Activated CD4-positive, CD25-positive, alpha-beta regulatory T cell treated with anti-CD3 and anti-CD28 coated beads, Interleukin-2, amount 50 U/mL, for 16 hours (primary cell): Measurements from ENCODE around the gene SYF2.
"Not testable (repeated sequence)": the region's sequence is repeated elsewhere in the genome, so short reads cannot be mapped to it uniquely, and the experiment has no call there.

Source experiments
- DNase-seq: peaks from one replicate; pipeline ENCODE4 v3.0.0-alpha.2; 2020; ENCODE audit warnings: low read depth, low spot score

SYF2 gene

DNA sequence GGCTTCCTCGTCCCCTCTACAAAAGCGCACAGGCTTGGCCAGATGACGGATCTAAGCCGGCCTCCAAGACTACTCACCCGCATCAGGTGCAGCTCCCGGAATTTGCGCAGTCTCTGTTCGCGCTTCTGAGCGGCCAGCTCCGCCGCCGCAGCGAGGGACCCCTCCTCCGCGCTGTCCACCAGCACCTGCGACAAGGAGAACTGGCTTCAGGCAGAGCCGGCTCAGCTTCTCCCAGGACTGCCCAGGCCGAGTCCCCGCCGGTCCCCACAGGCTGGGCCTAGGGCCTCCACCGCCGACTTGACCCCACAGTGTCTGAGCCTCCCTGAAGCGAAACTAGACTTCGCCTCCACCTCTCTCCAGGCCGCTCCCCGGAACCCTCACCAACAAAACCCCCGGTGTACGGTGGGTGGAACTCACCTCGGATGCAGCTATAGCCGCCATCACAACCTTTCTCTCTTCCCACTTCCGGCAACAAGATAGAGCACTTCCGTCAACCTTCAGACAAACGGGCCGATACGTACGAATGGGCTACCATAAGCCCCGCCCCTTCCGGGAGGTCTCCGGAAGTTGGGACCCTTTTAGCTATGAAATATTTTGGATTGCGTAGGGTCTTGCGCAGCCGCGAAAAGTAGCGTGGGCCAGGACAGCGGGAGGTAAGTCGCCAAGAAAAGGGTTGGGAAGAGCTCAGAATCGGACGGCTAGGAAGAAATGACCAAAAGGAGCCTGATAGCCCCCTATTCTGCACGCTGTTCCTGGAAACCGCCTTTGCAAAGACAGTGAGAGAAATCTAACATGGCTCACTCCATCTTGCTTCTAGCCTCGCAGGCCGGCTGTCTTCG, at the start of gene SYF2:
Gene SYF2 (minus strand): TSS at position 476 of the 839 bp plus-strand sequence. CDS start 35 bp downstream, at position 441.
- DNase-seq, result peak; percentile 85

DNA sequence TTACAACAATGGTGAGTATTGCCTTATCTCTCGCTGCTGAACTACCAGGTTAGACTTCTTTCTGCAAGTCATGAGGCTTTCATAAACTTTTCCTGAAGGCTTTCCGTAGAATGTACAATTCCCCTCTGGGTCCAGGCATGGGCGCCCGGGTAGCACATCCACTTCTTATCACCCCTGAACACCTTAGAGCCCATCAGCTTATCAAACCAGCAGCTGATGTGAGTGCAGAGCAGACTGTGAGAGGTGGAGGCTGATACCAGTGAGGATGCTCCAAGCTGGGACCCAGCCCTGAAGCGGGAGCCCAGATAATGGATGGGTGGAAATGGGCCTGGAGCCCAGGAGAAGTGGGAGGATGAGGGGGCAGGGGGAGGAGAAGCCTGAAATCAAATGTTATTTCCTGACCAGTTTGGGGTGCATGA, 47.4 kb upstream of the SYF2 start:
- DNase-seq, result not testable (repeated sequence)

DNA sequence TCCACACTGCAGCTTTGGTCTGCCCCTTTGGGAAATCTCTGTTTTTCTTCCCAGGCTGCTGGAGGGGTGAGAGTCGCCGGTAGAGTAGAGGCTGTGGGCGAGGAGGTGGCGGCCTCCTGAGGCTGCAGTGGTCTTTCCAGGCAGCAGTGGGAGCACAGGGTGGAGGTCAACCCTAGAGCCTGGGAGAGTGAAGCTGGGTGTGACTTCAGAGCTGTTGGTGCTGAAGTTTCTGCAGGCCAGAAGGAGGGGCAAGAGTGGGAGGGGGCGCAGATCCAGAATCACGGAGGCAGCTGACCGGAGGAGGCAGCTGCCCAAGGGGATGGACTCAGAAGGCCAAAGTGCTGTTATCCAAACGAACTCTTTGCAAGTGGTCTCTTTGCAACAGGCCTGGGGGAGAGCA, 46.5 kb upstream of the SYF2 start:
- not testable (repeated sequence) for DNase-seq

DNA sequence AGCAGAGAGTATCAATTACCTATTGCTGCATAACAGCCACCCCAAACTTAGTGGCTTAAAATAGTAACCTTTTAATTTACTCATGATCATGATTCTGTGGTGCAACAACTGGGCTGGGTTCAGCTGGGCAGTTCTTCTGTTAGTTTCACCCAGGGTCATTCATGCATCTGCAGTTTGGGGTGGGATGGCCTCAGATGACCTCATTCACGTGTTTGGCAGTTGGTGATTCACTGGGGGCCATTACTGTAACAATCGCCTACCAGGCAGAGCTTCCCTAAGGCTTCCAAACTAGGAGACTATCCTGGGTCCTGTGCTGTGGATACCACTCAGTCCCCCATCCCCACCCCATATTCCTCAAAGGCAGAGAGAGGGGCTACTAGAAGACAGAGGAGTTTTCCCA, 46.1 kb upstream of the SYF2 start:
- not testable (repeated sequence) for DNase-seq

DNA sequence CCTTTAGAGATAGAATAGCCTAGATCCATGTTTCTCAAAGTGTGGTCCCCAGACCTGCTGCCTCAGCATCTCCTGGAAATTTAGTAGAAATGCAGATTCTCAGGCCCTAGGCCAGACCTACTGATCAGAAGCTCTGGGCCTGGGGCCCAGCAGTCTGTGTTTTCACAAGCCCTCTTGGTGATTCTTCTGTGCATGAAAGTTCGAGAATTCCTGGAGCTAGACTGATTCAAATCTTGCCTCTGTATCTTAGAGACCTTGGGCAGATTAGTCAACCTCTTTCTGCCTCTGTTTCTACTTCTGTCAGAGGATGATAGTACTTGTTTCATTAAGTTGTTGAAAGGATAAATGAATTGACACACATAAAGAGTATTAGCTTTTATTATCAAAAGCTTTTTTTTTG, 45.0 kb upstream of the SYF2 start:
- not testable (repeated sequence) for DNase-seq

DNA sequence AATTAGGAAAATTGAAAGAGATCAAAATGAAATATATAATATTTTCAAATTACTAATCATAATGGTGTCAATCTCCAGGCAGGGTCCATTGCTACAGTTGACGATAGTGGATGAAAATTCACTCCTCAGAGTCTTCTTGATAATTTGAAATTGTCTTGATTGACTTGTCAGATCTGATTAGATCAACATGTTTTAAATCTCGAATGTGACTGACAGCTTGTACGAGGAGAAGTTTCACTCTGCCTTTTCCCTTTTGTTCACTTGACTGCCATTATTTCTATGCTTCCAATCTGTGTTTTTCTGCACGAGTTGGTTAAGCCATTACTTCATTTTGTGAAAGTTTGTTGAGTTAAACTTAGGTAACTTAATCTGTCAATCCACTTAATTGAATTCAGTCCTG, 43.3 kb upstream of the SYF2 start:
- DNase-seq, result not testable (repeated sequence)

DNA sequence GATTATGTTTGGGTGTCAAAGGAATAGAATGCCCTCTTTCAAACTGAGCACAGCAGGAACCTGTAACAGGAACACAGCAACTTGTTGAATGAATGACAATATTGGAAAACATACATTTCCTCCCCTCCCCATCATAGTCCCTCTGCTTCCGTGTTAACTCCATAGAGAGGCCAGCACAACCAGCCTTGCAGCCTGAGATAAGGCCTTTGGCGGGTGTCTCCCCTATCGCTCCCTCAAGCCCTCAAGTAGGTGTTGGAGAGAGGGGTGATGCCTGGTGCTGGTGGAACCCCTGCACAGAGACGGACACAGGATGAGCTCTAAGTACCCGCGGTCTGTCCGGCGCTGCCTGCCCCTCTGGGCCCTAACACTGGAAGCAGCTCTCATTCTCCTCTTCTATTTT, 39.9 kb upstream of the SYF2 start, which contains the start of gene RHD:
Gene RHD (plus strand): TSS at position 272 of the 400 bp plus-strand sequence. CDS start 39 bp downstream, at position 311.
- not testable (repeated sequence) for DNase-seq

DNA sequence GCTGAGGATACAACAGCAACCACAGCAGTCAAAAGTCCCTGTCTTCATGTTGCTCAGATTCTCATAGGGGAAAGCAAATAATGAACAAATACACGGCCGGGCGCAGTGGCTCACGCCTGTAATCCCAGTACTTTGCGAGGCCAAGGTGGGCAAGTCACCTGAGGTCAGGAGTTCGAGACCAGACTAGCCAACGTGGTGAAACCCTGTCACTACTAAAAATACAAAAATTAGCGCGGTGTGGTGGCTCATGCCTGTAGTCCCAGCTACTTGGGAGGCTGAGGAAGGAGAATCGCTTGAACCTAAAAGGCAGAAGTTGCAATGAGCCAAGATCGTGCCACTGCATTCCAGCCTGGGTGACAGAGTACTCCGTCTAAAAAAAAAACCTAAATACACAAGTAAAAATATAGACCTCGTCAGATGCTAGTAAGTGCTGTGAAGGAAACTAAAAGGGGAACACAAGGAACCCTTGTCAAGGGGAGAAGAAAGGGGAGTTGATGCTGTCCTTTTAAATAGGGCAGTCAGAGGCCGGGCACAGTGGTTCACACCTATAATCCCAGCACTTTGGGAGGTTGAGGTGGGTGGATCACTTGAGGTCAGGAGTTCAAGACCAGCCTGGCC, 36.0 kb upstream of the SYF2 start:
- not testable (repeated sequence) for DNase-seq

DNA sequence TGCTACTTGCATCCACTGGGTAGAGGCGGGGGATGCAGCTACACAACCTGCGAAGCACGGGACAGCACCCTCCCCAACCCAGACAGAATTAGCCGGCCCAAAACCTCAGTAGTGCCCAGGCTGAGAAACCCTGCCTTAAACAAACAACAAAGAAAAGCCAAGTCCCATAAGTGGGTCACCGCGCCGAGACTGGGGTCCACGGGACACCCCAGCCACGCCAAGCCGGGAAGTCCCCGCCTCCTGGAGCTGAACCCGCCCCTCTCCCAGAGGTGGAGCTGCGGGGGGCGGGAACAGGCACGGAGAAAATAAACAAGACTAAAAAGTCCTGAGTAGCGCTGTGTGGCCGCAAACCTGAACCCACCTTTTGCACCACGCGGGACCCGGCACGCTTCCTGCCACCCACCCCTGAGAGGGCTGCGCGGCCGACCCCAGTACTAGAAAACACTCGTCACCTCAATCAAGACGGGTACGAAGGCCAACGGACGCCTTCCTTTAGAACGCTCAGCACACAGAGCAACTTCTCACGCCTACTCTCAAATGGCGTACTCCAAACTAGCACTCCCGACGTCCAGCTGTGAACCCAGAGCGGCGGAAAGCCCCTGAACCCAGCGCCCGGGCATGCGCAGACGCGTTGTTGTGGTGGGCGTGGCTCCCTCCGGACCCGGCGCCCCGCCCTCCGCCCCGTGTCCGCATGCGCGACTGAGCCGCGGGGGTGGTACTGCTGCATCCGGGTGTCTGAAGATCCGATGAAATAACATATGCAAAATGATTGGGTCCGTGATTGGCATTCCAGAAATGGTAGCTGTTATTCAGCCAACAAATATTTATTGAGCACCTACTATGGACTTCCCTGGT, 35.2 kb upstream of the SYF2 start:
- peak; percentile 84 for DNase-seq

DNA sequence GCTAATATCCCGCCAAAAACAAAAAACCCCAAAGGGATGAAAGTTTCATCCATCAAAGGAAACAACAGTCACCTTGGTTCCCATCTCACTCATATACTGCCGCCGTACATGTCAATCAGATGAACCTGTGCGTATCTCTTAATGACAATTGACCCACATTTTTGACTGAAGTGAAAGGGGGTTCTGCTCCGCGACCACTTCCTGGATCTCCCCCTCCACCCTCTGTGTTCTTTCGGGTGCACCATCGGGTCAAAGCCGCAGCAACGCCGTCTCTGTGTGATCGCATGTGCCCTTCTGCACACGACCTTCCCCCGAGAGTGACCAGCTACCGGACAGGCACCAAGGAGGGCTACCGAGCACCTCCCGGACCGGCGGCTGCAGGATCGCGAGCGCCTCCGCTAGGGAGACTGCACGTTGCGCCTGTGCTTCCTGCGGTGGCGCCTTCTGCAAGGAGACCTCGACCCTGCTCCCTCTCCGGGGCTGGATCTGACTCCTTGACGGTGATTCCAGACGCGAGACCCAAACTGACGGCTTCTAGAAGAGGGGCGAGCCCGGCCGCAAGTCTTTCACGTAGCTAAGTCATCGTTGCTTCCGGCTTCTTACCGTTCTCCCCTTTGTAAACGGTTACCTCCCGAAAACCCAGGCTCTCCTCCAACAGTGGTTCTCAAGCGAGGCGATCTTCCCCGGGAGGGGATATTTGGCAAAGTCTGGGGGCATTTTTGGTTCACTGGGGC, 34.4 kb upstream of the SYF2 start:
- not testable (repeated sequence) for DNase-seq

DNA sequence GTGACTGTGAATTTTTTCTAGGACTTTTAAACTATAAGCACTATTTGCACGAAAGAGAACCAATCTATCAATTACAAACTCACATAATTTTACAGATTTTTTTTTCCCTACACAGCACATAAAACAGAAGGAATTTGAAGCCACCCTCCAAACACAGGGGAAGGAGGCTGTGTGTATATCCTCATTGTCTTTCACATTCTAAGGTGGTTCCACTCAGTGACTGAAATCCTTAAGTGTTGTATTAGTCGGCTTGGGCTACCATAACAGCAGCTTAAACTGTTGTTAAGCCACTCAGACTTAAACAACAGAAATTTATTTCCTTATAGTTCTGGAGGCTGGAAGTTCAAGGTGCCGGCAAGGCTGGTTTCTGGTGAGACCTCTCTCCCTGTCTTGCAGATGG, 28.0 kb upstream of the SYF2 start:
- not testable (repeated sequence) for DNase-seq

DNA sequence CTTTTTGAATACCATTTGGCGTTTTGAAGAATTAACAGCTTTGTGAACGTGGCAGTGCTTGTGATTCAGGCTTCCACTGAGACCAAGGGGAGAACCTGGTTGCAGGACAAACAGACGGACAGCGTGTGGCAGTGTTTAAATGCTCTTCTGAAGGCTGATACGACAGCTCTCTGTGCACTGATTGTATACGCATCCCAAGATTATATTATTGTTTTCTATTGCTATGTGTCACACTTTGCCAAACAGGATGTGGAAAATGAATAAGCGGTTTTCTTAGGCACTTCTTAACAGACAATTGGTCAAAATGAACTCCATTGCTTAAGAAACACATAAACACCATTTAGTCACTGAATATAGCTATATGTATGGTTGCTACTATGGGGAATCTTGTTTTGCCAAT, 27.5 kb upstream of the SYF2 start:
- not testable (repeated sequence) for DNase-seq

DNA sequence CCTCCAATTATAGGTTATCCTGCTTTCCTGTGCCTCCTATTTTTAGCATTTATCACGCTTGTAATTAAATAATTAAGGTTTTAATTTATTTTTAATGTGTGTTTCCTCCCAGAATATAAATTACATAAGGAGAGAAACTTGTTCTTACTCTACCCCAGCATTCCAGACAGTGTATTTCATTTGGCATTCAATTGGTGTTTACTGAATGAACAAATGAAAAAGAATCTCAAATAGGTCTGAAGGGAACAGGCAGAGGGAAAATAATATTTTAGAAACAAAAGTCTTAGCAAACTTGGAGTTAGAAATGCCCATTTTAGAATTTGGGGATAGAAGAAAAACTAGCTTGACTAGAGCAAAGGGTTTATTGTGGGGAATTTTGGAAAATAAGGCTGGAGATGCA, 24.9 kb upstream of the SYF2 start:
- no peak for DNase-seq

DNA sequence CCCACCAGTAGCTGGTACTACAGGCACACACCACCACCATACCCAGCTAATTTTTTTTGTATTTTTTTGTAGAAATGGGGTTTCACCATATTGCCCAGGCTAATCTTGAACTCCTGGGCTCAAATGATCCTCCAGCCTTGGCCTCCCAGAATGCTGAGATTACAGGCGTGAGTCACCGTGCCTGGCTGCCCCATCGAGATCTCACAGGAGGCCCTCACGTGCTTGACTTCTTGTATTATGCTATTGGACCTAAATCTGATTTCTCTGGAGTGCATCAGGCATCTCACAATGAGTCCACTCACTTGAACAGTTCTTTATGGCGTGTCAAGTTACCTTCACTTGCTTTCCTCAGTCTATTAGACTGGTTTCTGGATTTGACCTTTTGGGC, 24.3 kb upstream of the SYF2 start:
- DNase-seq, result no peak

DNA sequence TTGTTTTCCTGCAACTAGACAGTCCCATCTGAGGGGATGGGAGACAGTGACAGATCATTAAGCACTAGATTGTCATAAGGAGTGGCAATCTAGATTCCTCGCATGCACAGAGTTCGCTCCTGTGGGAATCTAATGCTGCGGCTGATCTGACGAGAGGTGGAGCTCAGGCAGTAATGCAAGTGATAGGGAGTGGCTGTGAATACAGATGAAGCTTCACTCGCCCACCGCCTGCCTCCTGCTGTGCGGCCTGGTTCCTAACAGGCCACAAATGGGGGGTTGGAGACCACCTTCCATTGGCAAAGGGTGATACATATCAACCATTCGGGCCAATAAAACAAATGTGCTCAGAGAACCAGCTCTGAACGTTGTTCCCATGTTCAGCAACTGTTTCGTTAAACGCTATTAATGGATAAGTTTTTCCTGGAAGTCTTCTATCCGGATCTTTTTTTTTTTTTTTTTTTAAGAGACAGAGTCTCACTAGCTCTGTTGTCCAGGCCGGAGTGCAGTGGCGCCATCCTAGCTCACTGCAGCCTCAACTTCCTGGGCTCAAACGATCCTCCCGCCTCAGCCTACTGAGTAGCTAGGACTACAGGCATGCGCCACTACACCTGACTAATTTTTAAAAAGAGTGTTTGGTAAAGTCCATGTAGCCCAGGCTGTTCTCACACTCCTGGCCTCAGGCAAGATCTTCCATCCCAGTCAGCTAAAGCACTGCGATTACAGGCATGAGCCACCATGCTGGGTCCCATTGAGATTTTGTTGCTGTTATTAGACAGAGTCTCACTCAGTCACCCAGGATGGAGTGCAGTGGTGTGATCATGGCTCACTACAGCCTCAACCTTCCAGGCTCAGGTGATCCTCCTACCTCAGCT, 23.6 kb upstream of the SYF2 start:
- no peak for DNase-seq

DNA sequence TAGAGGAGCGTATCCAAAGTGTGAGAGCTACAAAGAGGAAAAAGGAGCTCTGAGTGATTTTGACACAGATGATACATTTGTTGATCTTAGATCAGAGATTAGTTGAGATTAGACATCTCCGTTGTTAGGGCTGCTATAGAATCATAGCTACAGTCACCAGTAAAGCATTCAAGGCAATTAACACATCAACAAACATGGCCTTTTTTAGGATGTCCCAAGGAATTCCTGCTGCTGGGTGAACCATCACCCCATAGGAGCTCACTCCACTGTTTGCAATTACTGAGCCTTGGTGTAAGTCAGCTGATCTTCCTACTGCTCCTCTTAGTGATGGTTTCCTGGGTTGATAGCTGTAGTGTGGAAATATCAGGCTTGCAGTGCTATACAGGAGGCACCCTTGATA, 21.6 kb upstream of the SYF2 start:
- no peak for DNase-seq

DNA sequence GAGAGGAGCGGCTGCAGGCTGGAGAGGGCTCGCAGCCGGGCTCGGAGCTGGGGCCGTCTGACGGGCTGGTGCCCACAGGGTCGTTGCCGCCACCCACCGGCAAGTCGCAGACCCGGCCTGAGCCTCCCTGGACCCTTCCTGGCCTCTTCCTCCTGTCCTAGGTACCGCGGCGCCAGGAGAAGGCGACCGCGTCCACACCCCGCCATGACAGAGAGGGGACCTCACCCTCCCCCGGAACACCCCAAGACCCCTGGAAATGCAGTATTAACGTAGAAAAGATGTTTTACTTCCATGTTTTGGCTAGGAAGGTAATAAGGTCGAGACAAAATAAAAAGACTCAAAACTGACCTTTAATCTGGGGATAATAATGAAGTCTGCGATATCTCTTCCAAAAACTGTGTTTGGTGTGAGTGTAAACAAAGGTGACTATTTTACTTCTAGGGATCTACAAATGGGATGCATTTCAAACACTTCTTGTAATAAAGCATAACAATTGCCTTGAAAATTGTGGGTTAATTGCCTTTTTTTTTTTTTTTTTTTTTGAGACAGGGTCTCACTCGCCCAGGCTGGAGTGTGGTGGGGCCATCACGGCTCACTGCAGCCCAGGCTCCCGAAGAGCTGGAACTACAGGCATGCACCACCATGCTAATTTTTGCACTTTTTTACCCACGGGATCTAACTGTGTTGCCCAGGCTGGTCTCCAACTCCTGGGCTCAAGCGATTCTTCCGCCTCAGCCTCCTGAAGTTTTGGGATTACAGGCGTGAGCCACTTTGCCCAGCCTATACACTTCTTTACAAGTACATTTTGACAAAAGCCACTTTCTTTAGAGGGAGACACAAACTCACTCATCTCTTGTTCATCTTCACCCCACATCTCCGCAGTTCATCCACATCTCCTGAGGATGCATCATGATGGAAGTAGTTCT, 15.8 kb upstream of the SYF2 start:
- DNase-seq, result no peak

DNA sequence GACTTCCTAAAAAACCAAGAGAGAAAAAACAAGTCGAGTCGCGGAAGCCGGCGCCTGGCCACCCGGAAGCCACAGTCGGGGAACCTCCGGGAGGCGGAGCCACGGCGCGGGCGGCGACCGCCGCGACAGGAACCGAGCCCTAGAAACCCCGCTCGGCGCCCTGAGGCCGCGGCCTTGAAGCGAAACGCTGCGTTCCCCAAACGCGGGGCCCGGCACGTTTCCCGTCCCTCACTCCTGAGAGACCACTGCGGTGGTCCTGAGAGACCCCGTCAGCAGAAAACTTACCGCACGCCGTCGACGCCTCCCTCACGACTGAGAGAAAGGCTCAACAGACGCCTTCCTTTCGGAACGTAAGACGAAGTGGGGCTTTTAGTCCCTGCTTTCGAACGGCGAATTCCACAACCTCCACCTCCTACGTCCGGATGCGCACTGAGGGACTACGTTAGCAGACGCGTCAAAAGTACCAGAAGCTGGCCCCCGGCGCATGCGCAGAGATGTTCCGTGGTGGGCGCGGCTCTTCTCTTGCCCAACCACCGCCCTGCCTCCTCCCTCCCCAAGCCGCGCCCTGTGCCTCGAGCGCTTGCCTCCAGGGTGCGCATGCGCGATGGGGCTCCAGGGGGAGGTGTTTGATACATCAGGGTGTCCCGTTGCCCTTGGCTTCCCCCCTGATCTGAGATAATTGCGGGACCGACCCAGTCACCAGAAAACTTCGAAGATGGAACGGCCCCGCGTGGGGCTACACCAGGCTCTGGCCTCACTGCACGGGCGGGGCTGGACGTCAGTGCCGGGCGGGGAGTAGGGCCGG, 14.9 kb upstream of the SYF2 start, which contains the start of gene RSRP1:
Gene RSRP1 (minus strand): TSS at position 431 of the 805 bp plus-strand sequence. CDS start 491 bp downstream, outside the sequence.
- DNase-seq, result peak; percentile 100
